ENCODE data around the gene KRT13. TPM values are rescaled to one million over a fixed set of nuclear protein-coding genes. Genes with fewer than 3 reads are reported as not detected.

KRT13 gene
- total RNA-seq, 2 experiments from 2014 or later, result not detected

DNA sequence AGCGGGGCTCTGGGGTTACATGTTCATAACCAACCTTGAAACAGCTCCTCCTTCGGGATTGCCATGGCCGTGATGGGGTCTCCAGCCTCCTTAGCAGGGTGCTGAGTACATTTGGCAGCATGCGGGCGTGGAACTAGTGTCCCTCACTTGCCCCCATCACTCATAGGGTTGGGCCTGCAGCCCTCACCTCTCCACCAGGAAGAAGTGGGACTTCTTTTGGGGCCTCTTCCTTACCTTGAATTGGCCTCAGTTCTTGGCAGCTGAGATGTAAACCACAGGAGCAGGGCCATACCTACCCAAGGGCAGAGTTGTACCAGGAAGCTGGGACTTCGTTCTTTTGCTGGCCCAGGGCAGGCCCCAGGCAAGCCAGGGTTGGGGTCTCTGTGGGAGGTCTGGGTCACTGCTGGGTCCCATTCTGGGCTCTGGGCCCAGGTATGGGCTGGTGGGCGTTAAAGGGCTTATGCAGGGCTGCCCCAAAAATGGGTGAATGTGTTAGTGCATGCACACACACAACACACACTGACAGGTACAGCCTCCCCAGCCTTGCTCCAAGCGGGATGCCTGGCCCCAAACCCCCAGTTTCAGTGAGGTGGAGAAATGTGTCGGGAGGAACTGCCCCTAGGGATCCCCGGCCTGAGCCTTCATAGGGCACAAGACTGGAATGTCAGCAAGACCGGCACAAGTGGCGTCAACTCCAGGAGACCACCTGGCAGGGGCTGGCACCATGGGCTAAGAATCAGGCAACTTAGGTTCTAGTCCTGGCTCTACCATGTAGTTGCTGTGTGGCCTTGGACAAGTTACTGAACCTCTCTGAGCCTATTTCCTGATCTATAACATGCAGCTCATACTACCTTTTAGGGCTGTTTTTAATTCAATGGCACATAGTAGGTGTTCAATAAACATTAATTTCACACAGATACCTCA, 17.2 kb upstream of the KRT13 start:
- ATAC-seq, result no peak
- no peak overlapping the region for H3K4me3 Mint-ChIP-seq

DNA sequence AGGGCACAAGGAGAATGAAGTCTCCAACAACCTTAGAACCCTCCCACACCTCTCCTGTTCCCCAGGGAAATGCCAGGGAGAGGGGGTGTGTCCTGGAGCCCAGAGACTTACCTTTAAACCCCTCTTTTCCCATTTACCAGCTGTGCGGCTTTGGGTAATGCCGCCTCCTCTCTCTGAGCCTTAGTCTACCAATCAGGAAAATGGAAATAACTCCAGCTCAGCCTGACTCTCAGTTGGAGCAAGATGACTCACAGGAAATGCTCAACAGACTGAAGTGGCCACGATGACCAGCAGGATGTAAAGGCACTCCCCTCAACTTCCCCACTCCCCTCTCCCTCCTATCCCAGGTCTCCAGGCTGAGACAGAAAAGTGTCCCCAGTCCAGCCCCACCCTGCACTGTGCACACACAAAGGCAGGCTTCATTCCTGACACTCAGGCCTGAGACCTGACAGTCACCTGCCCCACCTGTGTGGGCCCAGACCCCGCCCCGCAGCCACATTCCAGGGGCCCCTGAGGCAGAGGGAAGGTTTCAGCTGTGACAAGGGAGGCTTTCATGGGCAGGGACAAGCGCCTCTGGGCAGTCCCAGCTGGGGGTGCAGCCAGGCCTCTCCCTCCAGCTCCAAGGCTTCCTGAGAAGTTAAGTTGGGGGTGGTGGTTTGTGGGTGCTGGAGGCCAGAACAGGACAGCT, 16.3 kb upstream of the KRT13 start:
- Mint-ChIP-seq H3K4me3 (no peak overlapping the region), H3K9me3 (ENCODE audit: low read depth) (no peaks in the 10 kb centered on the region), H3K27me3 (peaks cover 10% of the 10 kb centered on the region), H3K4me1 (no peaks in the 10 kb centered on the region), H3K27ac (no peak overlapping the region), H3K36me3 (no peaks in the 10 kb centered on the region)
- no peak for DNase-seq
- ATAC-seq, result no peak
- CTCF ChIA-PET, result interaction anchor here (0.6 to 1.7 kb wide), 2 partner anchors 27 to 168 kb away, joined by 3 to 5 read pairs; no protein-coding TSS in a partner anchor

More for the DNA sequence above, 17.2 kb upstream of the KRT13 start:
- Mint-ChIP-seq H3K36me3 (no peaks in the 10 kb centered on the region), H3K9me3 (ENCODE audit: low read depth) (no peaks in the 10 kb centered on the region), H3K4me1 (no peaks in the 10 kb centered on the region), H3K27me3 (peaks cover 19% of the 10 kb centered on the region), H3K27ac (no peak overlapping the region)
- no peak for DNase-seq
- CTCF ChIA-PET, result interaction anchor here (0.6 to 1.7 kb wide), 2 partner anchors 26 to 167 kb away, joined by 3 to 5 read pairs; no protein-coding TSS in a partner anchor

DNA sequence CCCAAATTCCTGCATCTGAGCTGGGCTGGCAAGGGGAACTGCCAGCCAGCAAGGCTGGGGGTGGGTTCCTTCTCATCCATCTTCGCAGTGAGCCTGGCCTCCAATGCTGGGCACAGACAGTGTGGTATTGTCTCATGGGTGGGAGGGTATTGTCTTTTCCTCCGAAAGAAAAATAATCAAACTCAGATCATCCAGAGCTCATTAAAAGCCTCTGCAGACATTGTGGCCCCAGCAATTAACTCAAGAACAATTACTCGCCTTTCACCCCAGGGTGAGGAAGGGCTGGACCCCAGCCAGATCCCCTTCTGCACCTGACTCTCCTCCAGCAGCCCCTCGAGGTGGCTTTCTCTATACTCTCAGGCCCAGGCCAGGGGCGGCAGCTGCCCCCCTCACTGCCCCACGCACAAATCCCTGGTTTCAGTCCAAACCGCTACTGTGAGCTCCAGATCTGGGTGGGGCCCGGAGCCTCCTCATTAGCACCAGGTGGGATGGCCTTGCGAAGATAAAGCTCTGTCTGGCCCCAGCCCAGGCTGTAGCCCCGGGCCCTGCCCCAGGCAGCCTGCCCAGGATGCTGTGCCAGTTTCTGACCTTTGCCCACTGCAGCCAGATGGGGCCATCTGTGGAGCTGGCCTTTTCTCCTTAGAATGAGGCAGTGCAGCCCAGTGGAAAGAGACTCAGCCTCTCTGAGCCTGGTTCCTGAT, 15.6 kb upstream of the KRT13 start:
- Mint-ChIP-seq H3K27ac (no peak overlapping the region), H3K9me3 (ENCODE audit: low read depth) (no peaks in the 10 kb centered on the region), H3K4me3 (no peak overlapping the region), H3K4me1 (no peaks in the 10 kb centered on the region), H3K36me3 (no peaks in the 10 kb centered on the region), H3K27me3 (peaks cover 6% of the 10 kb centered on the region)
- DNase-seq (no peak), ATAC-seq (no peak)
- CTCF ChIA-PET, result interaction anchor here (1.7 kb wide), 1 partner anchor 28 kb away, joined by 5 read pairs; no protein-coding TSS in a partner anchor

DNA sequence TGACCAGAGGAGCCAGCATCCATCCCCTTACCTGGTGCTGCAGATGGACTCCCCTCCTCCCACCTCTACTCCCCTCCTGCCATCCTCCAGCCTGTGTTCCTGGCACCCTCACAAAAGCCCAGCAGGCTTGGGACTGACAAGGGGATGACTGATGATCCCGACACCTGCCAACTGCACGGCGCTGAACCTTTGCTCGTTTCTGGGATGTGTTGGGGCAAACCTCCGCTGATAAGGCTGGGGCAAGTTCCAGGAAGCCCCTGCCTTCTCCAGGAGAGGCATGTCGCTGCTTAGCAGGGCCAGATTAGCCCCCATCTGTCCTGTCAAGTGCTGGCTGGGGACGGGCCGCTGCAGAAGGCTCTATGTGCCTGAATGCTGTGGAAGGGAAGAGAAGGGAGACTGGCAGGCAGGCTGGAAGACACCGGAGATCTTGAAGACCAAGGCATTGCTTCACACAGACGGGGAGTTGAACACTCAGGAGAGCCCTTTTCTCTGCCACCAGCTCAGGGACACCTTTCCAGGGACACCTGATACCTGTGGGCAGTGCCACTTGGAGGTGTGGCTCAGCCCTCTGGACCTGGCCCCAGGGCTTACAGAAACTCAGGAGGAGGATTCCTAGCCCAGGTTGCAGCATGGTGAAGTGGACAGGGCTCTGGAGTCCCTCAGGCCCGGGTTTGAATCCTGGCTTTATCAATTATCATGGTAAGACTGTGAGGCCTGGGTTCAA, 14.3 kb upstream of the KRT13 start:
- CTCF ChIA-PET, result interaction anchor here (1.0 to 2.2 kb wide), 2 partner anchors 29 to 129 kb away, joined by 3 to 4 read pairs; no protein-coding TSS in a partner anchor
- no peak for DNase-seq
- H3K4me1 Mint-ChIP-seq, result no peaks in the 10 kb centered on the region
- H3K27ac Mint-ChIP-seq, result no peak overlapping the region
- H3K9me3 Mint-ChIP-seq (ENCODE audit: low read depth), result no peaks in the 10 kb centered on the region
- no peak for ATAC-seq
- no peaks in the 10 kb centered on the region for H3K36me3 Mint-ChIP-seq
- peaks cover 2% of the 10 kb centered on the region for H3K27me3 Mint-ChIP-seq
- no peak overlapping the region for H3K4me3 Mint-ChIP-seq

DNA sequence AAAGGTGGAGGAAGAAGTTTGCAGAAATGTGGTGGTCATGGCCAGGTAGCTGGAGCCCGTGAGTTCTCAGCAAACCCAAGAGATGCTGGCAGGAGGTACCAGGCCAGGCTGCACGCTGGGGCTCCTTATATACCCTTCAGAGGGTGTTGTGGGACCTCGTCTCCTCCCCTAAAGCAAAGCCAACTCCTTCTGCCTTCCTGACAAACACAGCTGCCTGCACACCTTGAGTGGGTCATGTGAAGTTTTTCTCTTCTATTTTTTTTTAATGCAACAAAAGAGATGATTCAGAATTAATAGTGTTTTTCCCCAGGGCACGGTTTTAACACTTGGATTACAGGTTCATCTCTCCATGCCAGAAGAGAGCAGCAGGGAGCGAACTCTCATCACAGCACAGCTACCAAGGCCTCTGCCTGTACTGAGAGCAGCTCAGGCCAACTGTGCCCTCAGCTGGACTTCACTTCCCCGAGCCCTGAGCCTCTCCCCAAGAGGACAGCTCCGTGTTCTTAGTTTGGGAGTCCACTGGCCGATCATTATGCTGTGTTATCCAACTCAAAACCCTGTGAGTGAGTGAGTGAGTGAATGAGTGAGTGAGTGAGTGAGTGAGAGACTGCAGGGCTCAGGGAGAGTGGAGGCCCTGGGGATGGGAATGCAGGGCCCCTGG, 13.5 kb upstream of the KRT13 start, which contains the start of gene KRT15:
Gene KRT15 (minus strand): TSS at position 102 of the 661 bp plus-strand sequence. CDS start 63 bp downstream, at position 39.
- no peaks in the 10 kb centered on the region for H3K27me3 Mint-ChIP-seq
- no peaks in the 10 kb centered on the region for H3K9me3 Mint-ChIP-seq (ENCODE audit: low read depth)
- H3K4me1 Mint-ChIP-seq, result no peaks in the 10 kb centered on the region
- H3K36me3 Mint-ChIP-seq, result no peaks in the 10 kb centered on the region
- H3K27ac Mint-ChIP-seq, result no peak within 1 kb of the TSS
- CTCF ChIA-PET, result interaction anchor here (1.0 to 2.2 kb wide), 2 partner anchors 30 to 130 kb away, joined by 3 to 4 read pairs; no protein-coding TSS in a partner anchor
- no peak within 1 kb of the TSS for H3K4me3 Mint-ChIP-seq
- DNase-seq (no peak), ATAC-seq (no peak)

DNA sequence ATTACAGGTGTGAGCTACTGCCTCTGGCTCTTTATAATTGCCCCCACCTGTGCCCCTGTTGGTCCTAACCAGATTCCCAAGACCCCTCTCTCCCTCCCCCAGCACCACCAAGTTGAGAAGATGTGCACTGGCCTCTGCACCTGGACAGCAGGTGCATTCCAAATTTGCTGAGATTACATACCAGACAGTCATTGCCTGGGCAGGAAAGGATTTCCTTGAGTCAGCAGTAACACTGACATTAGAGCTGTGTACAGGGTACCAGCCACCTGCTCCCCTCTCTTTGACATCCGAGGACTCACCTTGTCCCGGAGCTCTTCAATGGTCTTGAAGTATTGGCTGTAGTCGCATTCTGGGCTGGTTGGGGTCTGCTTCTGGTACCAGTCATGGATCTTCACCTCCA, 12.6 kb upstream of the KRT13 start:
- no peak overlapping the region for H3K27ac Mint-ChIP-seq
- DNase-seq, result no peak
- CTCF ChIA-PET, result interaction anchor here (2.2 kb wide), 1 partner anchor 31 kb away, joined by 4 read pairs; no protein-coding TSS in a partner anchor
- no peaks in the 10 kb centered on the region for H3K9me3 Mint-ChIP-seq (ENCODE audit: low read depth)
- H3K27me3 Mint-ChIP-seq, result no peaks in the 10 kb centered on the region
- H3K36me3 Mint-ChIP-seq, result no peaks in the 10 kb centered on the region
- no peak overlapping the region for H3K4me3 Mint-ChIP-seq
- no peak for ATAC-seq
- H3K4me1 Mint-ChIP-seq, result no peaks in the 10 kb centered on the region

DNA sequence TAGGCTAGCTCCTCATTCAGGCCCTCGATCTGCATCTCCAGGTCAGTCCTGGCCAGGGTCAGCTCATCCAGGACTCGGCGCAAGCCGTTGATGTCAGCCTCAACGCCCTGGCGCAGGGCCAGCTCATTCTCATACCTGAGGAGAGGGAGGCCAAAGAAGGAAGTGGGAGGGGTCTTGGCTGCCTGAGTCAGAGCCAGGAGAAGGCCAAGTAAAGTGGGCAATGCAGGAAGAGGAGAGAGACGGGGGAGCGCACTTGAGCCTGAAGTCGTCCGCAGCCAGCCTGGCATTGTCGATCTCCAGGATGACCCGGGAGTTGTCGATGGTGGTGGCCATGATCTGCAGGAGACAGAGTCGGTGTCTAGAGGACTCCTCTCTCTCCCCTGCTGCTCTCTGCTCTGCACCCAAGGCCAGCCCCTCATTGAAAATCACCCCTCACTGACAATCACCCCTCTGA, 11.4 kb upstream of the KRT13 start:
- ATAC-seq, result no peak
- no peaks in the 10 kb centered on the region for H3K9me3 Mint-ChIP-seq (ENCODE audit: low read depth)
- no peak overlapping the region for H3K27ac Mint-ChIP-seq
- no peak for DNase-seq
- no peaks in the 10 kb centered on the region for H3K27me3 Mint-ChIP-seq
- H3K4me1 Mint-ChIP-seq, result no peaks in the 10 kb centered on the region
- CTCF ChIA-PET, result no interaction called here
- H3K4me3 Mint-ChIP-seq, result no peak overlapping the region
- H3K36me3 Mint-ChIP-seq, result no peaks in the 10 kb centered on the region

DNA sequence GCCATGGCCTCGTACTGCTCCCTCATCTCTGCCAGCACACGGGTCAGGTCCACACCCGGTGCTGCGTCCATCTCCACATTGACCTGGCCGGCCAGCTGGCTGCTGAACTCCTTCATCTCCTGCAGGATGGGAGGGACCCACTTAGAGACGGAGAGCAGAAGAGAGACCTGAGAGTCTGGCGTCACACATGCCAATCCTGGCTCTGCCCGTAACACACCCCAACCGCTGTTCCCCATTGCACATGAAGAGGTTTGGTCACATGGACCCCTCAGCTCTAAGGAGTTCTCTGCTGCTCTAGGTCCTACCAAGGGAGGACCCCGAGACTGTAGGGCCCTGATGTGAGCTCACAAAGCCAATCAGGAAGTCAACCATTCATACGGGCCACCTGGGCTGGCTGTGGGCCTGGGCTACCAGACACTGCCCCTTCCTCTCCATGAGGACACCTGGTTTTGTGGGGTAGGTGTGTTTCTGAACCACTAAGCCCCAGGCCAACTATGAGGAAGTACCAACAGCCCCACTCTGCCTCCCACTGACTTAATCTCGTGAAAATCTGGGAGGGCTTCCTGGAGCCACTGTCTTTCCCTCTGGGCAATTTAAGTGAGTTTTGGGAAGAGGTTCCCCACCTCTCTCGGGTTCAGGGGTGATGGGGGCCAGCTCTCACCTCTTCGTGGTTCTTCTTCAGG, 10.9 kb upstream of the KRT13 start:
- H3K27me3 Mint-ChIP-seq, result no peaks in the 10 kb centered on the region
- ATAC-seq, result no peak

DNA sequence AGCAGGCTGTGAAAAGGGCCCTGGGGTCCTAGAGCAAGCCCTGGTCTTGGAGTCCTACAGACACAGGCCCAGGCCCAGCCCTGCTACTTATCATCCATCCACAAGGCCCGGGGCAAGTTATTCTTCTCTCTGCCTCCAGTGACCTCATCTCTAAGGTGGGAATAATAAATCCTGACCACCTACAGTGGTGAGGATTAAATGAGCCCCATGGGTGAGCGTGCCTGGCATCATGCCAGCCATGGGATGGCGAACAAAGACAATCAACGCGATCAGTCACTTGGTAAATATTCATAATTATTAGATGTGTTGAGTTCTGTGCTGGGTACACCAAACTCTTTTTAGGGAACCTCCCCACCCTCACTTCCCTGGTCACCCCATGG, 7.7 kb upstream of the KRT13 start:
- Mint-ChIP-seq H3K27me3 (no peaks in the 10 kb centered on the region), H3K36me3 (no peaks in the 10 kb centered on the region), H3K27ac (no peak overlapping the region), H3K9me3 (ENCODE audit: low read depth) (no peaks in the 10 kb centered on the region), H3K4me1 (no peaks in the 10 kb centered on the region), H3K4me3 (no peak overlapping the region)
- DNase-seq (no peak), ATAC-seq (no peak)
- CTCF ChIA-PET, result no interaction called here

More for the DNA sequence above, 10.9 kb upstream of the KRT13 start:
- H3K36me3 Mint-ChIP-seq, result no peaks in the 10 kb centered on the region
- DNase-seq, result no peak
- H3K4me3 Mint-ChIP-seq, result no peak overlapping the region
- no peaks in the 10 kb centered on the region for H3K9me3 Mint-ChIP-seq (ENCODE audit: low read depth)
- CTCF ChIA-PET, result no interaction called here
- H3K27ac Mint-ChIP-seq, result no peak overlapping the region
- H3K4me1 Mint-ChIP-seq, result no peaks in the 10 kb centered on the region

DNA sequence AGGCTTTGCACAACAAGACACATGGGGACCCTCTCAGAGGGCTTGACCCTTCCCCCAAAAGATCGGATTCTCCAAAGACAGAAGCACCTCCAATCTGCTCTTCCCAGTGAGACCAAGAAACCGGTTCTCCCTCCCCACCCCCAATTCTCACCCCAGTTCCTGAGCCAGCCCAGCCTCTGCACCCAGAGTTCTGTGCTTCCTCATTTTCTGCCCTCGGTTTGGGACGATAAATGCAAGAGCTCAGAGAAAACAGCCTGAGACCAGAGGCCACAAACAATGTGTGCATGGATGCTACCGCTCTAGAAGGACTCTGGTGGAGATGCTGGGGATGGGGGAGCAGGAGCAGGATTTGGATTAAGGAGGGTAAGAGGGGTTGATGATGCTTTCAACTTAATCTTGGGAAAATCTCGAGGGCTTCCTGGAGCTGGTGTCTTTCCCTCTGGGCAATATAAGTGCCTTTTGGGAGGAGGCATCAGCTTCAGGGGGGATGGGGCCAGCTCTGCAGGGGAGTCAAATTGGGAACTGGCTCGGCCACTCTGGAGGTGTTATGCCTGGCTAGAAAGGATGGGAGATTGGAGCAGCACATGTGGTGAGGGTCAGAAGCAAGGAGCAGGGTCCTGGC, 7.2 kb upstream of the KRT13 start:
- DNase-seq (no peak), ATAC-seq (no peak)
- Mint-ChIP-seq H3K4me1 (no peaks in the 10 kb centered on the region), H3K9me3 (ENCODE audit: low read depth) (no peaks in the 10 kb centered on the region), H3K27ac (no peak overlapping the region), H3K36me3 (no peaks in the 10 kb centered on the region), H3K4me3 (no peak overlapping the region), H3K27me3 (no peaks in the 10 kb centered on the region)
- CTCF ChIA-PET, result interaction anchor here (1.3 kb wide), 1 partner anchor 150 kb away, joined by 3 read pairs; no protein-coding TSS in a partner anchor

DNA sequence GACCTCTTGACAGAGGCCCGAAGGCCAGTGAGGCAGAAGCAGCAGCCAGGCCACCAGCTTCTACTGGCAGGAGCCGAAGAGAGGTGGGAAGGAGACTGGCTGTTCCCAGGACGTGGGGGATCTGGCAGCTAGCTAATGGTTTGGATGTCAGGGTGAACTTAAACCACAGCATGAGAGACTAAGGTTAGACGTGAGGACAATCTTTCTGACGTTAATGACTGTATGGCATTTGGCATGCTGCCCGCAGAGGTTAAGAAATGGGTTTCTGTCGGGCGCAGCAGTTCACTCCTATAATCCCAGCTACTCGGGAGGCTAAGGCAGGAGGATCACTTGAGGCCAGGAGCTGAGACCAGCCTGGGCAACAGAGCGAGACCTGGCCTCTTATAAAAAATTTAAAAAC, 6.3 kb upstream of the KRT13 start:
- Mint-ChIP-seq H3K4me1 (no peaks in the 10 kb centered on the region), H3K27me3 (no peaks in the 10 kb centered on the region), H3K36me3 (no peaks in the 10 kb centered on the region), H3K27ac (no peak overlapping the region), H3K9me3 (ENCODE audit: low read depth) (no peaks in the 10 kb centered on the region), H3K4me3 (no peak overlapping the region)
- ATAC-seq (no peak), DNase-seq (no peak)
- CTCF ChIA-PET, result interaction anchor here (1.3 kb wide), 1 partner anchor 151 kb away, joined by 3 read pairs; no protein-coding TSS in a partner anchor
